T-helper 1 cell treated with Interleukin-12 subunit alpha and Interleukin-12 subunit beta and Interleukin-4 antibody, amounts not matched to agents 30 ng/mL and 1 ng/mL, for 36 hours (primary cell): ENCODE data around the gene TPD52L2. TPM values are rescaled to one million over a fixed set of nuclear protein-coding genes. Genes with fewer than 3 reads are reported as not detected.
"Not testable (repeated sequence)": the region's sequence is repeated elsewhere in the genome, so short reads cannot be mapped to it uniquely, and the experiment has no call there.

Experiments
- intact Hi-C: fragments of 100-400 bp; cut with micrococcal nuclease; formaldehyde crosslinking; loops from one replicate; pipeline ENCODE4 v1.15.1; 2024
- total RNA-seq: library from RNA; stranded (reverse); gene quantifications from 2 replicates; pipeline ENCODE4 v1.2.3, GENCODE V29; 2022

Gene TPD52L2
- total RNA-seq, 1 donor from 2014 or later: 53.9 TPM

- intact Hi-C loops: no loop called here
These were observed 9.5 kb upstream of the TPD52L2 start for GRCh38 chr20:63855363-63856097.

DNA sequence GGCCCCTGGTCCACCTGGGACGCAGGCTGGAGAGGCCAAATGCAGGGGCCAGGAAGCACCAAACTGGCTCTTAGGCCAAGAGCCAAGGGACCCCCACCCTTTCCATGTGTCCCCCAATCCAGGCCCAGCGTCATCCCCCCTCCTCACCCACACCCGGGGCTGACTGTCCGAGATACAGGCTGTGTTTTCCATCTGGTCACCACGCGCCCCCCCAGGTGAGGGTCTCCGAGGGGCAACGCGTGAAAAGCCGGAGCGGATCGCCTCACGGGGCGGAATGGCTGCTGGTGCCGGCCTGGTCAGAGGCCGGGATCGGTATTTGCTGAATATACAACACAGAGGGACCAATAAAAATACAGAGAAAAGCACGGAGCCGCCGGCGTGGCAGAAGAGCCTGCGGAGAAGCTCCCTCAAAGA is 9.0 kb upstream of the TPD52L2 start:
- intact Hi-C loops: no loop called here

DNA sequence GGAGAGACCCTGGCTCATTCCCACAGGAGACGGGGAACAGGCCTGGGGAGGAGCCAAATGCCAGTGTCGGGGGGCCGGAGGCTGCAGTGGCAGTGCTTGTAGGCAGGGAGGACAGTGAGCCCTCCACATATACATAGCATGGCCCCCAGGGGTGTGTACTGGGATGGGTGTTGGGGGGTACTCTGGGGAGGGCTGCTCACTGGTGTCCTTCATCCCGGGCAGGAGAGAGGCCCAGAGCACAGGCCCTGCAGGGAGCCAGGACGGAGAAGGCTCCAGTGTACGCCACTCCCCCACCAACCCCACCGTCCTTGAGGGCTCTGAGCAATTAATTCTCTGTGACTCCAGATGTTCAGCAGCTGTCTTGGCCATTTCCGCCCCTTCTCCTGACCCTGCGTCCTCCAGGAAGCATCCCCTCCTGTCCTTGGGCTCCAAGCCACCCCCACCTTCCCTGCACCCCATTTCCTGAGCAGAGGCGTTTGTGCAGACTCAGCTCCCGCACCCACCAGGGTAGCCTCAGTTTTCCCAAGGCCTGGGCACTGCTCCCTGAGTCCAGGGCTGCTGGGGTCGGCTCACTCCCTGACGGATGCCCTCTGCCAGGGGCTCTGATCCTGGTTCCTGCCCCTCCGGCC is 7.2 kb upstream of the TPD52L2 start:
- intact Hi-C loops: no loop called here

DNA sequence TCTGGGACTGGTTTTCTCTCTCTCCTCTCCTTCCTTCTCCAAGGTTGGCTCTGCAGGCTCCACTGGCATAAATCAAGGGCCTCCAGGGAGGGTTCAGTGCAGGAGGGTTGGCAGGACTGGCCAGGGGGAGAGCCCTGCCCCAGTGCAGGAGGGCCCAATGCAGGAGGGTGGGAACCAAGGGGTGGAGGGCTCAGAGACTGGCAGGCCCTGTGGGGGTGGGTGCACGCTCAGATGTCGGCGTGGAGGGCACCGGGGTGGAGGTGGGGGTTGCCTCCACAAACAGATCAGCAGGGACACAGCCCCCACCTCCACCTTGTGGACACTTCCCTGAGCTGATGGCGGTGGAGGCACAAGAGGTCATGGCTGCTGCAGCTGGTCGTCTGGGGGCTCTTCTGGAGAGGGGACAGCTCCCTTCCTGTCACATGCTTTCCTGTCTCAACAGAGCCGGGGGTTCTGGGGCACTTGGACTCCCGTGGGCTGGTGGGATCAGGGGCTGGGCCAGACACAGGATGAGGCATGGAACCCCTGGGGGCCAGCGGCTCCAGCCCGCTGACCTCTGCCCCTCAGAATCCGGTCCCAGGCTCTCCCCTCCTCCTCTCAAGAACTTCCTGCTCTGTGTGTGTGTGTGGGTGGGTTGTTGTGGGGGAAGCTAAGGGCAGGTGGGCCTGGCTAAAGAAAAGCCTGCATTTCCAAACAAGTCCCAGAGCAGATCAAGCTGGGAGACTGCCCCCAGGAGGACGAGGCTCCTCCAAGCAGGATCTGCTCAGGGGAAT is 6.5 kb upstream of the TPD52L2 start:
- intact Hi-C loops: no loop called here

DNA sequence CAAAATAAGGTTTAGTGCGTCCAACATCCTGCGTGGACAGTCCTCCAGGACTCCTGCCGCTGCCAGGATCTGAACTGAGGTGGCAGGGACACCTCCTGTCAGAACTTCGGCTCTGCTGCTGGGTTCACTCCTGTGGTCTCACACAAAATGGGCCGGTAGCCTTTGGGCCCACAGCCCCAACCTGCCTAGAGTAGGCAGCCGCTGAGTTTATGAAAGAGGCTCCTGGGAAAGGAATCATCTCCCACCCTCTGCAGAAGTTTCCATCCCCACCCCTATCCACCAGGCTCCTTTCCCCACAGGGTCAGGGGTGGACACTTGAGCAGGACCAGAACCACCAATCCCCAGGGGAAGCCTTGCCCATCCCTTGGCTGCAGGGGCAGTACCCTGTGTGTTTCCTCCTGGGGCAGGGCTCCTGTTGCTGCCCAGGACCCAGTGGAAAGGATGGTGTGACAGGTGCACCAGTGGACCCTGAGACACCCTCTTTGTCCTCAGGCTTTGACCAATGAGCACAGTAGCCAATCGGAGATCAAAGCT is 5.8 kb upstream of the TPD52L2 start:
- intact Hi-C loops: no loop called here

DNA sequence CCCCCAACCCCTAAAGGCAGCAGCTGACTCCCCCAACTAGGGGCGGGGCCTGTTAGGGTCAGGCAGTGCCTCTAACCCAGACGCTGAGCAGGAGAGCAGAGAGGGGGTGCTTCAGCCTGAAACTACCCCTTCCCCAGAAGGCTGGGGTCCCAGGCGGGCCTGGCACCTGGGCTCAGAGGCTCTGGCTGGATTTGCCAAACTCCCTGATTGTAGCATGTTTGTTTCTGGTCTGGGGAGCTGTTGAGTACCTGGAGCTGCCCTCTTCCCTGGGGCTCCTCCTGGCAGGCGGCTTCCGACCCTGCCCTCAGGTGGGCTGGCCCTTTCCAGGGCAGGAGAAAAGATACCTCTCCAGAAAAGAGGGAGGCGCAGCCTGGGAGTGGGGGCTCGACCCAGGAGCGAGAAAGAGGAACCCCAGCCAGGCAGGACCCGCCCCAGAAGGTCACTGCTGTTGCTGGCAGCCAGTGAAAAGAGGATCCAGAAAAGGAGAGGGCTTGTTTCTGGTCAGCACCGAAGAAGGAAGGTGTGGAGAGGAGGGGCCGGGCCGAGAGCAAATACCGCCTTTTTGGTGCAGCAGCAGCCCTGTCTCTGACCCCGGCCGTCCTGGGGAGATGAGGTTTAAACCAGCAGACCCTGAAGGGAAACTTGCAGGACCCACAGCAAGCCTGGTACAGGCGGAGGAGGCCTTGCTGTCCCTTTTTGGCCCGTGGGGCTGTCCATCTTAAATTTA is 4.6 kb upstream of the TPD52L2 start:
- intact Hi-C loops: no loop called here

- intact Hi-C loops: no loop called here
These were observed 3.6 kb upstream of the TPD52L2 start, which contains the start of gene ABHD16B for GRCh38 chr20:63861365-63861934. TSS of gene ABHD16B (plus strand) at chr20:63861498. CDS start at chr20:63861541, 43 bp downstream.

- intact Hi-C loops: no loop called here
These were observed 2.8 kb upstream of the TPD52L2 start for GRCh38 chr20:63861981-63862901.

GRCh38 chr20:63863021-63863797 is 1.9 kb upstream of the TPD52L2 start:
- intact Hi-C loops: no loop called here

GRCh38 chr20:63863798-63864544 is 1.1 kb upstream of the TPD52L2 start:
- intact Hi-C loops: loop anchor here (1.0 to 2.0 kb wide), 5 partner anchors 33 to 127 kb away; partner anchors contain the start of genes LIME1 and ZBTB46

DNA sequence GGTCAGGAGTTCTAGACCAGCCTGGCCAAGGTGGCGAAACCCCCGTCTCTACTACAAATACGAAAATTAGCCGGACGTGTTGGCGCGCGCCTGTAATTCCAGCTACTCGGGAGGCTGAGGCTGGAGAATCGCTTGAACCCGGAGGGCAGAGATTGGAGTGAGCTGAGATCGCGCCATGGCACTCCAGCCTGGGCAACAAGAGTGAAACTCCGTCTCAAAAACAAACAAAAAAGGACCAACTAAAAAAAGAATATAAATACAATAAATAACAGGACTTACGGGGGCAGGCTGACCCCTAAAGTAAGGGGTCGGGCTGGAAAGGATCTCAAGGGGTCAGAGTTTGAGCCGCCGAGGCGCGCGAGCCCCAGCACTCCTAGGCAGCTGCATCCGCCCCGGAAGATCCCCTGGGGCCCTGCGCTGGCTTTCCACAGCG is 509 bp upstream of the TPD52L2 start:
- intact Hi-C loops: loop anchor here (1.0 to 2.0 kb wide), 5 partner anchors 34 to 128 kb away; partner anchors contain the start of genes LIME1 and ZBTB46

DNA sequence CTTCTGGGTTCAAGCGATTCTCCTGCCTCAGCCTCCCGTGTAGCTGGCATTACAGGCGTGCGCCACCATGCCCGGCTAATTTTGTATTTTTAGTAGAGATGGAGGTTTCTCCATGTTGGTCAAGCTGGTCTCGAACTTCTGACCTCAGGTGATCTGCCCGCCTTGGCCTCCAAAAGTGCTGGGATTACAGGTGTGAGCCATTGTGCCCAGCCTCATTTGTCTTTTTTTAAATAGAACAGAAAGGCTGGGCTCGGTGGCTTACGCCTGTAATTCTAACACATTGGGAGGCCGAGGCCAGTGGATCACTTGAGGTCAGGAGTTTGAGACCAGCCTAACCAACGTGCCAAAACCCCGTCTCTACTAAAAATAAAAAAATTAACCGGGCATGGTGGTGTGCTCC is 2.0 kb downstream of the TPD52L2 start:
- intact Hi-C loops: loop anchor here (5.0 kb wide), 1 partner anchor 315 kb away; the partner anchor contains the start of gene FNDC11

- intact Hi-C loops: loop anchor here (5.0 kb wide), 1 partner anchor 316 kb away; the partner anchor contains the start of gene FNDC11
These were observed 3.2 kb downstream of the TPD52L2 start for GRCh38 chr20:63868264-63868663.

DNA sequence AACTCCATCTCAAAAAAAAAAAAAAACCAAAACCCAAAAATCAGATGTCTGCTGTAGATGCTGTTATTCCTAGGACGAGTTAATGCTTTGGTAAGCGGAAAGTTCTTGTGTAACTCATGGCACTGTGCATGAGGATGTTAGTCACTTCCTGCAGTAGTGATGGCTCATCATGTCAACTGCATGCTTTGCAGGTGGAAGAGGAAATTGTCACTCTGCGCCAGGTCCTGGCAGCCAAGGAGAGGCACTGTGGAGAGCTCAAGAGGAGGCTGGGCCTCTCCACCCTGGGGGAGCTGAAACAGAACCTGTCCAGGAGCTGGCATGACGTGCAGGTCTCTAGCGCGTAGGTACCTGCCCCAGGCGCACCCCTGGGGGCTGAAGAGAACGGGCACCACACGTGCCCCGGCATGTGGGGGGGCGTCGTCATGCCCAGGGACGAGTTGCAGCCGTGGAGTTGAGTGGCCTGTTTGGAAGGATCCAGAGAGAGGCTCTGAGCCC is 8.5 kb downstream of the TPD52L2 start:
- intact Hi-C loops: loop anchor here (1.0 kb wide), 1 partner anchor 8 kb away; the partner anchor contains the start of gene TPD52L2

DNA sequence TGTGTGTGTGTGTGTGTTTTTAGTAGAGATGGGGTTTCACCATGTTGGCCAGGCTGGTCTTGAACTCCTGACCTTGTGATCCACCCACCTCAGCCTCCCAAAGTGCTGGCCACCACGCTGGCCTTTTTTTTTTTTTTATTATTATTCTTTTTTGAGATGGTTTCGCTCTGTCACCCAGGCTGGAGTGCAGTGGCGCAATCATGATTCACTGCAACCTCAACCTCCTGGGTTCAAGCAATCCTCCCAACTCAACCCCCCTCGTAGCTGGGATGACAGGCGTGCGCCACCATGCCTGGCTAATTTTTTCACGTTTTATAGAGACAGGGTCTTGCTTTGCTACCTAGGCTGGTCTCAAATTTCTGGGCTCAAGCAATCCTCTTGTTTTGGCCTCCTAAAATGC is 9.2 kb downstream of the TPD52L2 start:
- intact Hi-C loops: not testable (repeated sequence)

DNA sequence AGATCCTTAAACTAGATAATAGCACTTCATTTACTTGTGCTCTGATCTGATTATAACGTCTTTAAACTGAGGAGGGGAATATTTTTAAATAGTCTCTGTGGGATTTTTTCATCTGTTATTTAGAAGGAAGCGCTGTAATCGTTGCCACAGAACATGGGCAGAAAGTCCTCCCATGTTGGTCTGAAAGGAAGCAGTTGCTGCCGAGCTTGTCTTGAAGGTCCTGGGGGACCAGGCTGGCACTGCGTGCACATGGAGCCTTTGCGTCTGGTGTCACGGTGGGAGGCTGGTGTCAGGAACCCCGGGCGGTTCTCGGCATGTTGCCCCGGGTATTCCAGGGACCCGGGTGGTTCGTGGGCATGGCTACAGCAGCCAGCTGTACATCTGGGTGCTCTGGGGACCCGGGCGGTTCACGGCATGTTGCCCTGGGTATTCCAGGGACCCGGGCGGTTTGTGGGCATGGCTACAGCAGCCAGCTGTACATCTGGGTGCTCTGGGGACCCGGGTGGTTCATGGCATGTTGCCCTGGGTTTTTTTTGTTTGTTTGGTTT is 11.5 kb downstream of the TPD52L2 start:
- intact Hi-C loops: no loop called here

- intact Hi-C loops: no loop called here
These were observed 12.8 kb downstream of the TPD52L2 start for GRCh38 chr20:63877755-63878470.
